Renal cortical epithelial cell (primary cell): Measurements from ENCODE around the gene HOPX. TPM values are rescaled to one million over a fixed set of nuclear protein-coding genes. Genes with fewer than 3 reads are reported as not detected.
"Not testable (repeated sequence)": the region's sequence is repeated elsewhere in the genome, so short reads cannot be mapped to it uniquely, and the experiment has no call there.

Experiments used
- DNase-seq: peaks from one replicate; pipeline ENCODE4 v3.0.0-alpha.2; 2011; ENCODE audit warnings: low read depth
- total RNA-seq: library from RNA; depleted of rRNA; stranded (reverse); fragments of >200 nt; gene quantifications from 2 replicates; pipeline ENCODE4 v1.2.3, GENCODE V29; 2014

HOPX gene
- total RNA-seq, 1 donor from 2014 or later, result 7.5 TPM

DNA sequence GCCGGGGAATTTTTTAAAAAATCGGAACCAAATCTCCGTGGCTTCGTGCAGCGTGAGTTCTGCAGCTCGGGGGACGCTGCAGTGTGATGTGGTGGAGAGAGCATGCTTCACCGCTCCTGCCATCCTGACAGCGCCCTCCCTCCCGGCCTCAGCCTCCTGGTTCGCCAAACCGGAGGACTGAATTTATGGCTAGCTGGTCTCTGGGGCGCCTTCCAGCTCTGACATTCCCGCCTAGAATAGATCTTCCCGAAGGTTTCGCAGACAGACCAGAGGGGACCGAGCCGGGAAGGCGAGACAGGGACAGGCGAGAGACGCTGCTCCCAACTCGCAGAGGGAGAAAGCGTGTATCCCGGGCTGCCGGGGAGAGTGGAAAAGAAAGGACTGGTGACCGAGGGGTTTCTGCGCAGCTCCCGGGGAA, 25.9 kb downstream of the HOPX start:
- DNase-seq, result no peak

DNA sequence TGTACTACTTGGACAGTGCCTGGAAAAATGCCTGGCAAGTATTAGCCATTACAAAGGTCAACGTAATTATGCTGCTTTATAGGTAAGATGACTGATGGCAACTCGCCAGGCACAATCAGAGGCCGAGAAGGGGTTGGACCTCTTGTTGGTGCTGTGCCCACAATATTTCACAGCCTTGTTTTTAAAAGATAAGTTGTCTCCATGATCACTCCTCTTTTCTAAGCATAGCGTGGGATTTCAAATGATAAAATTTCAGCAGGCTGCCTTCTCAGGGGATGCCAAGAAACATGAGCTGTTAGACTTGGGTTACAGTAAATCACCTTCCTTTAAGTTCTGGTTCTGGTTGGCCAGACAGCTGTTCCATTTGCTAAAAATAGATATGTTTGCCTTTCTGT, 26.9 kb downstream of the HOPX start:
- peak; percentile 8 for DNase-seq

DNA sequence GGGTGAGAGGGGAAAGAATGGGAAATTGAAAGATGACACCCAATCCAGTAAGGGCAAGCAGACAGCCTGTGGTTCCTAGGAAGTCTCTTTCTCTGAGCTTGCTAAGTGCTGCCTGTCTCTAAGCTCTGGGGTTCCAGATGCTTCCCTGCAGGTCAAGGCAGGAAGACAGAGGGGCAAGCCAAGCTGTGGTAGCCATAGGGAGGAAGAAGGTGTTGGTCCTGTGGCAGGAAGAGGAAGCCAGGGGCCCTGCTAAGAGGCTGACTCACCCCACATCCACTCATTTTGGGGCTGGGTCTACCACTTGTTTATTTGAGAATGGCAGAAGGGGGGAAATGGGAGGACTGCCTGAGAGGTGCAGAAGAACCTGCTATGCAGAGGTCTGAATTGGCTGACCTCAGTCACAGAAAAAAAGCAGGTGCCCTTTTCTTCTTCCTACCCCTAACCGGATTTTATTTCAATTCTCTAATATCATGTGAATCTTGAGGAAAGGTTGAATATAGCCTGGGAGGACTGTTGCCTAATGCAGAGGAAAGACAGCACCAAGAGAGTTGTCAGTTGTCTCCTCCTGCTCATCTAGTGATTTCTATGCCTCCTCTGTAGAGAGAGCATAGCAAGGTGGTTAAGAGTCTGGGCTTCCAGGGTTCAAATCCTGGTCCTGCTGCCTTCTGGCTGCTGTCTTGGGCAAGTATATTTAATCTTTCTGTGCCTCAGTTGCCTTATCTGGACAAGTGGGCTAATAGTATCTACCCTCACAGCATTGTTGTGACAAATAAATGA, 27.4 kb downstream of the HOPX start:
- DNase-seq, result no peak

DNA sequence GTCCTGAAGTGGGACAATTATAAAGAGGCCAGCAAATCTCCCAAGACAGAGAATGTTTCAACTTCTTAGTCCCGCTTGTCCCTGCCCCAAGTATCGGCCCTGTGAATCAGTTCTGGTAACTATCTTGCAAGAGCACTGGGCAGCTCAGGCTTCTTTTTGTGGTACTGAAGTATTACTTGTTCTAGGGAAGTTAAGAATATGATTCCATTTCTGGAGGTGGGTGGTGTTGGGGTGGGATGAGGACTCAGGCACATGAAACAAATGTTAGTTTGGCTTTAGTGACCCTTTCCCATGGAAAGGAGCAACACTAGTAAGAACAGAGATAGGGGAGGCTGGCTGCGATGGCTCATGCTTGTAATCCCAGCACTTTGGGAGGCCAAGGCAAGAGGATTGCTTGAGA, 28.9 kb downstream of the HOPX start:
- no peak for DNase-seq

DNA sequence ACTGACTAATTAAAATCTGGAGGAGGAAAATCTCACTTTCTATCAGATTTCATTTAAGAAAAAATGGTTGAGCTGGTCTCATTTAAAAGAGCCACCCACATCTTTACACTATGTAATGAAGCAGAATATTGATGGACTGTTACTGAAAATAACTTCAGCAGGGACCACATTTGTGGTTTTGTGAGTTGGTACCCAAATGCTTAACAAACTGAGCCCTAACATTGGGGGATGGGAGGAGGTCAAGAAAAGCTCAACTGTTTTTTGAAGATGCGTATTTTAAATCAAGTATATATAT, 30.1 kb downstream of the HOPX start:
- no peak for DNase-seq

DNA sequence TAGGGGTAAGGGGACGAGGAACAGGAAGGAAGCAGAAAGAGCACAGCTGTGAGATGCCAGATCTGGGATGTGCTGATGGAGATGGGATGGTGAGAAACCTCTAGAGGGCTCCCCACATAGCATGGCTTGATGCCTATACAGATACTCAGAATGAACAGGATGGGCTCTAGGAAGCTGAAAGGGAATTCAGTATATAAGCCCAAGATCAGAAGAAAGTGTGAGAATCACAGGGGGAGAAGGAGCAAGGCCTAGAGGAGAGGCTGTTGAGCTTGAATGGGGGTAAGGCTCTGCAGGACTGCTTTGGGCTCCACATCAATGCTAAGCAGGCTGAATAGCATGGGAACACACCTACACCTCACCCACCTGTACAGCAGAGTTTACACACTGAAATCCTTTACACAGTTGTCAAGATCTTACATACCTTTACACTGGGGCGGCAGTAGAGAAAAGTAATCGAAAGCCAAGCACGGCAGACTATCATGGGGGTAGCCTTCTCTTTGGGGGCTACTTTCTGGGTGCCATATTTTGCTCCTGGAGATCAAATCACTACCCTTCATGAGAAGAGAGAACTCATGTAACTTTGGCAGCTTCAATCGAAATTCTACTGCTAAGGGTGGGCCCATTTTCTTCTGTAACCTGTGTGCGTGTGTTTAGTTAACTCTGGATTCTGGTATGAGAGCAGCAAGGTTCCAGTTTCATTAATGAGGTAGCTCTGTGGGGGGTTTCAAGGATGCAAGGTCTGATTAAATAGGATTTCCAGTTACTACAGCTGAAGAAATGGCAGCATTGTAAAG, 30.6 kb downstream of the HOPX start:
- DNase-seq, result no peak

DNA sequence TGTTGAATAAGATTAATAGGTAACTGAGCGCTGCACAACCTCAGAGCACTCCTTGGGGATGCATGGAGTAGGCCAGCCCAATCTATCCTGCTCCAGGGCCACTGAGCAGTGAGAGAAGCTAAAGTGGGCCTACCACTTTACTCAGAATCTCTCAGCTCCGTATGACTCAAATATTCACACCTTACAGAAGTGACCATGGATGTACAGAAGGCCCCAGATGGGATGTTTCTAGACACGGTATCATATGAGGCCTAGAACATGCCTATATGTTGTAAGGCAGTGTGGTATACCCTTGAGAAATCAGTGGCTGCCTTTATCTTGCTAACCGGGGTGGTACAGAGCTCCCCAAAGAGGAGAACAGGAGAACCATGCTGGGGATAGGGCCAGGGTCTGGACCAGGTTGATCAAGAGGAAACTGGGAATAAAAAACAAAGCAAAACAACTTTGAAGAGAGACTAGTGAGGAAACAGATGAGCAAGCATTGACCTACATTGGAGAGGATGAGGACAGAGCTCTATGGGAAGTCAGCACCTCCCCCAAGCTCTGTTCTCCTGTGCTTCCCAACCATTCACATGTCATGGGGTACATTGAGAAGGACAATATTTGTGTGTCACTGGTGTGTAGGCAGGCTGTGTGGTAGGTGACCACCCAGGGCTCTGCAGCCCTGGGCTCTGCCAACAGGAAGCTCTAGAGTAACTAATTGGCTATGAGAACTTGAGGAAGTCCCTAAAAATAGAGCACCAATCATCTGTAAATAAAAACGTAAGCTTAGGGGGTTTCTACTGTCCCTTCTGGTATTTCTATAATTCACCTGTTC, 31.4 kb downstream of the HOPX start:
- DNase-seq, result no peak

DNA sequence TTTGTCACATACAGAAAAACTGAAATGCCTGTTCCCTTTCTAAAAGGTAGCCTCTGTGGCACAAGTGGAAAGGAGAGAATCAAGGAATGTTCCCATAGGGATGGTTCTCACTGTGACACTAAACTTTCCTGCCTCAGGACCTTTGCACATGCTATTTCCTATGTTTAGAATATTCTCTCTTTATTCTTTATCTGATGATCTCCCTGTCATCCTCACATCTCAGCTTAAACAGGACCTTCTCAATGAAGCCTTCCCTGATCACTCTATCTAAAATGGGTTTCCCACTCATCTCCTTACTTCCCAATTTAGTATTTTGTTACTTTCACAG, 32.3 kb downstream of the HOPX start:
- no peak for DNase-seq

DNA sequence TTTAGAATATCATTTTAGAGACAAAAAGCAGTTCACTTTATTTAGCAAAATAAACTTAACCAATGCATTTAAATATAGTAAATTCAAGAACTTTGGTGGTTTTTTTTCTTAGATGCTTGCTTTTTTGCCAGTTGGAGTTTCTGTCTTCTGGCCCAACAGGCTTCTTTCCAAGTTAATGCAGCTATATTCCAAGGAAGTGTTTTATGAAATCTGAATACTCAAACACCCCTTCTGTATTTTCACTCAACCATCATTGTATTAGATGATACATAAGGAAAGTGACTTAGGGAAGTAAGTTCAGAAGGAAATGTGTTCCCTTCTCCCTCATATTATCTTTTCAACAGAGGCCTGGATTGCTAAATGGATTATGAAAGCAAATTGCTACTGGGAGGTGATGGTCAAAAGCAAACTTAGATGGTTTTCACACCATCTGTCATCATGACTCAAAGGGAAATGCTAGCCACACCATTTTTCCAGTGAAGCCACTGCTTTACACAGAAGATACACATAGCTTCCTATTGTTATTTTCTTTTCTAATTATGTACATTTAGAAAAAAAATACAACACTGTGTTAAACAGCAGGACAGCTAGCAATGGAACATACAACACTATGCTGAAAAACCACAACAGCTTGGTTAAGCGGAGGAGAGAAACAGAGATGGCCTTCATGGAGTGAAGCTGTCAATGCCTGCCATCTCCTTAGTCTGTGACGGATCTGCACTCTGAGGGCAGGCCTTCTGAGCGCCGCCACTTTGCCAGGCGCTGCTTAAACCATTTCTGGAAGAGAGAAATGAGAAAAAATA, 32.9 kb downstream of the HOPX start:
- no peak for DNase-seq

DNA sequence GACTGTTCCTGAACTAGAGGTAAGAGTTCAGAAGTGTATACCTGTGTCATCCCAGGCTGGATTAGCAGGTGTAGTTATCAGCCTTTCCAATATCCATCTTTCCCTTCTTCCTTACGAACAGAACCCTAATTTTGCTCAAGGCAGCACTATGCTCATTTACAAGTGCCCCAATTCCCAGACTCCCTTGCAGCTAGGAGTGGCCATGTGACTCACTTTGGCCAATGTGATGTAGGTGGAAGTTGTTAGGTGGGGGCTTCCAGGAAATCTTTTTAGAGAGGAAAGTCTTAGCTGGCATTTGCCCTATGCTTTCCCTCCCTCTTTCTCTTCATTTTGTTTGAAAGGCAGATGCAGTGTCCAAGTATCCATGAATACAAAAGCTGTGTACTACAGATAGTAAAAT, 34.8 kb downstream of the HOPX start:
- no peak for DNase-seq

DNA sequence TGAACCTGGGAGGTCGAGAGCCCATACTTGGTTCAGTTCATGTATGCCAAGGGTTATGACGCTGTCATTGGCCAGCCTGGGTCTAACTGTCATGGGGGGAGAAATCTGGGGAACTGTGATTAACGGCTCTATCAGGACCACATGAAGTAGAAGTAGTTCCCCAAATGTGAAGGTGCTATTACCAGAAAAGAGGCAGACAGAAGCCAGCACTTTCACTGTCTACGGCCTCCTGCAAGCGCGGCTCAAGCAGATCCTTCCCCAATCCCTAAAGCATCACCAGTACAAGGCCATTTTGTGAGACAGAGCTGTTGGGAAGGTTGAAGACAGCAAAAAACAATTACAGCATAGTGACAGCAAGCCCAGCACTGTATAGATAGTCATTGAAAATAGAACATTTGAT, 37.5 kb downstream of the HOPX start:
- no peak for DNase-seq

DNA sequence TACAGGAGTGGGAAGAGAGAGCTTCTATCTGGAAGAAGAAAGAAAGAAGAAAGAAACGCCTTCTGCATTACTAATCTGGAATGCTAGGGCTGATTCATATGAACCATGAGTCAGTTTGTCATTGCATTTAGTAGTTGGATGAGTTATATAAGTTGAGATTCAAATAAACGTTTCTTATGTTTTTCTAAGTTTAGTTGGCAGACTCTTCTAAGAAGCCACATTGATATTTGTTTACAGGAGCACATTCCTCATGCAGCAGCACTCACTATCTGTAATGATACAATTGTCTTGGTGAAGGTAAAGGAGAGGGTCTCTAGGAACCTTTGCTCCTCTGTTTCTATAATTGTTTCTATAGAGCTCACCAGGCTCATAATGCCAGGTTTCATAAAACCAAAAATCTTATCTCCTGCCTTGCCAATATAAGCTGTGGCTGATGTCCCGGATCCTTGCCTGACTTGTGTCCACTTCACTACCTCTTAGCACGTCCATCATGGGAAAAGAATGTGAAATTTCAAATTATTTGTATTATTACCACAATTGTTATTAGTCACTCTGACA, 39.5 kb downstream of the HOPX start:
- peak; percentile 93 for DNase-seq

DNA sequence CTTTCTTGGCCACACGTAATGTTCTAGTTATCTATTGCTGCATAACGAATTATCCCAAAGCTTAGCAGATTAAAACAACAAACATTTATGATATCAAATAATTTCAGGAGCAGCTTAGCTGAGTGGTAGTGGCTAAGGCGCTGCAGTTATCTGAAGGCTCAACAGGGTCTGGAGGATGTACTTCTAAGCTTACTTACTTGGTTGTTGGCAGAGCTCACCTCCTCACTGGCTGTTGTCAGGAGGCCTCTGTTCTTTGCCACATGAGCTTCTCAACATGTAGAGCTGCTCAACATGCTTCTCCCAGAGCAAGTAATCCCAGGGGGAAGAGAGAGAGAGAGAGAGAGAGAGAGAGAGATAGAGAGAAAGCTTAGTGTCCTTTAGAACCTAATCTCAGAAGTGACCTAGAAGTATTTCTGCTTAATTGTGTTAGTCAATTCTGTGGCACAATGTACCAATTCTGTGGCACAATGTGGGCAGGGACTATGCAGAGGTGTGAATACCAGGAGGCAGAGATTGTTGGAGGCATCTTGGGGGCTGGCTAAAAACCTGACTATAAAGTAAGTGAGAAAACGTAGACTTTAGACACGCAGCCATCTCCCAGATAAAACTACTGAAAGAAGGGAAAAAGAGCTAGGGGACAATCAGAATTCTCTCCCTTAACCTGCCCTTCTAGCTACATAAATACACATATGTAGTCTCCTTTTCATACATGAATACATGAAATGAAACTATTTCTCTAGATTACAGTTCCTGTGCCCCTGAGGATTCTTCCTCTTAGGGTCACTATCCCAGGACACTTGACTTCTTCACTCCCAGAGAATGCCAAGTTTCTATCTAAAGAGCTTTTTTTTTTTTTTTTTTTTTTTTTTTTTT, 40.2 kb downstream of the HOPX start:
- DNase-seq, result peak; percentile 19

DNA sequence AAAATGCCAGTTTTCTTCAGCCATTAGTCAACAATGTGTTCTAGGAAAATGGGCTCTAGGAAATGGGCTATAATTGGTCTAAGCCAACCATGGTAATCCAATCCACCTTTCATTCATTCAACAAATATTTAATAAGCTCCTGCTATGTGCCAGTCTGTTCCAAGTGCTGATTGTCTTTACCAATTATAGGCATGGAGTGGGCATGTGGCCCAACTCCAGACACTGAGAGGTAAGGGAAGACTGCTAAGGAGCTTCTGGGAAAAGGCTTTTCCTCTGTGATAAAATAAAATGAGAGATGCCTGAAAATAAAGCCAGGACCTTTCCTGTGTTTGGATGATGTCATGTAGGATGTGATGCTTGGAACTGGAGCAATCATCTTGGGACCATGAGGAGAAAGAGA, 43.3 kb downstream of the HOPX start:
- no peak for DNase-seq

DNA sequence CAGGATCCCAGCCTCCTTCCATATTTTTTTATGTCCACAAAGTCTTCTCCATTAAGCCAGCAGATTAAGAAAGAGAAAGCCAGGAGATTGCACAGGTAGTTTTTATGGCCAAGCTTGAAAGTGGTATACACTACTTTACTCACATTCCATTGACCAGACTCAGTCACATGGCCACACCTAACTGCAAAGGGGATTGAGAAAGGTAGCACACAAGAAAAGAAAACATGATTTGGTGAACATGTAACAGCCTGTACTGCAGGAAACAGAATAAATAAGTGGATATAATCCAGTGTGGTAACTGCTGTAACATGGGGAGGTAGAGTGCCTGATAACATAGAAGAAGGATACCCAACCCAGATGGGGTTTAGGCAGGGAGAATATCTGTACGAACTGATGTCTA, 43.9 kb downstream of the HOPX start:
- DNase-seq, result peak; percentile 27

DNA sequence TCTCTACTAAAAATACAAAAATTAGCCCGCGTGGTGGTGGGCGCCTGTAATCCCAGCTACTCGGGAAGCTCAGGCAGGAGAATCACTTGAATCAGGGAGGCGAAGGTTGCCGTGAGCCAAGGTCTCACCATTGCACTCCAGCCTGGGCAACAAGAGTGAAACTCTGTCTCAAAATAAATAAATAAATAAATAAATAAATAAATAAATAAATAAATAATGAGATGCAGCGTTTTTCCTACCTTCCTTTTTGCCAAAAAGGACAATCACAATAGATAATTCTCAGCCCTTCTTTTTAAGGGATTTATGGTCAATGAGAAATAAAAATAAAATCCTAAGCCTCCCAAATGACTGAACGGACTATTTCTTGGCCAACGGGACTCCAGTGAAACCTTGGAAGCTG, 46.1 kb downstream of the HOPX start:
- DNase-seq, result not testable (repeated sequence)

DNA sequence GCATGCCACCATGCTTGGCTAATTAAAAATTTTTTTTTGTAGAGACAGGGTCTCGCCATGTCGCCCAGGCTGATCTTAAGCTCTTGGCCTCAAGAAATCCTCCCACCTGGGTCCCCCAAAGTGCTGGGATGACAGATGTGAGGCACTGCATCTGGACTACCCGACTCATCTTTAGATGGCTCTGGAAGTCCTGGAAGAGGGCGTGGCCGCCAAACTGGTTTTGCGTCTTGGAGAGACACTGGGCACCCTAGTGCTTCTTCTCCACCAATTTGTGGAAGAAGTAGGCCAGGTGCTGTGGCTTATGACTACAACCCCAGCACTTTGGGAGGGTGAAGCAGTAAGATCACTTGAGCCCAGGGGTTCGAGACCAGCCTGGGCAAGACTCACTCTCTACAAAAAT, 47.6 kb downstream of the HOPX start:
- DNase-seq, result no peak

DNA sequence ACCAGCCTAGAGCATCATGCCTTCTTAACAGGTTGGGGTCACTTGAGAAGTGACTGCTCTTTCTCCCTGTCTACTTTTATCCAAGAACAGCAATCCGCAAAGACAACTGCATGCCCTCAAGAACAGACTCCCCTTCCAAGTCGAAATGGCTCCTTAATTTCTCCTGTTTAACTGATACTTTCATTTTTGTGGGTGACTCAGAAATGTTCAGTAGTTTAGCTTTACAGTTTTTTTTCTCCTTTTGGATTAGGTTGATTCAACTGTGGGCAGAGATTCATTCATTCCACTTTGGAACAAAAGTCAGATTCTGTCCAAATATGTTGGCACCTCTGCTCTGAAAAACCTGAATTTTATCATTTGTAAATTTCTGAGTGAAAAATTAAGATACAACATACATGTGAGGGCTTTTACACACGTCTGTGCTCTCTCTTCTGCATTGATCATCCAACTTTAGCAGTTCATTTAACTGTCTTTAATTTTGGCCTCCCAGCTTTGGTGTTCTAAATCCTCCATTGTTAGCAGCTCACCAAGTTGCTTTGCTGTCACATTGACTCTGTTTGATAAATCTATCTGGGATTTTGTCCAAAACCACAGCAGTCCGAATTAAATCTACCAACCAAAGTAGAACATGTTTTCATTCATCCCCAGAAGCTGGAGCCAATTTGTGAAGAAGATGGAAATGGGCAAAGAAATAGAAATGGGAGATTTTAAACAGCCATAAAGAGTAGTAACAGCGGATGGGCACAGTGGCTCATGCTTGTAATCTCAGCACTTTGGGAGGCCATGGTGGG, 50.0 kb downstream of the HOPX start:
- DNase-seq, result peak; percentile 27

DNA sequence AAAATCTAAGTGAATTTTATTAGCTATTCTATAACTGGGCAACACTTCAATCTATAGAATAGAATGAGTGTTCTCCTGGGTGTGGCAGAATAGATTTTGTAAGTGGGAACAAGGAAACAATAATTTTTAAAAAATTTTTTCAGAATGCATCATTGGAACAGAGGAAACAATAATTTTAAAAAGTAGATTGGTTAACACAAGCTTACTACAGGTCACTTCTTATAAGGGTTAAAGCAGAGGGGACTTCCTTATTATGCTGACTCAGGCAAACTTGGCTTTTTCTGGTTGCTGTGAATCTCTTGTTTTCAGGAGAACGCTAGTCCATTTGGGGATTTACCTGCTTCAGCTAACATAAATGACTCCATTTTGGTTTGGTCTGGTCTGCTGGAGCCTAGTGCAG, 52.5 kb downstream of the HOPX start:
- no peak for DNase-seq

DNA sequence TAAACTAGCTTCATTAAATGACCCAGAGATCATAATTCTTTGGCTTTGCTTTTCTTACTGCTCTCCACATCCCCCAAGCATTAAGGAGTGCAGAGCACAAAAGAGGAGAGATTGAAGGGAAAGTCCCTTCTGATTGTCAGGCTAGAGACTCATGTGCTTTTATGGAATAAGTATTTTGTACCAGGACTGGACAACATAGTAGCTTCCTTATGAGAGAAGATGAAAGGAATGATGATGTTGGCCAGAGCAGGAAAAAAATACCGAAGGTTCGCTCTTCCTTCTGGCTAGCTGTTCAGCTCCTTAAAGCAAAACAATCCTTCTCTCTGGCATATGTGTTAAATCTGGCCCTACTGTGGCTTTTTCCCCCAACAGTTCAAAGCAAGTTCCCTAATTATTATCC, 53.1 kb downstream of the HOPX start:
- DNase-seq, result no peak
